Smooth muscle cell (in vitro differentiated cells): ENCODE measurements around the gene BLNK. TPM values are rescaled to one million over a fixed set of nuclear protein-coding genes. Genes with fewer than 3 reads are reported as not detected.

ENCODE experiments used
- DNase-seq: peaks from one replicate; lab custom pipeline; 2025; ENCODE audit not compliant: unreplicated experiment; lab: John Stamatoyannopoulos, UW
- H2AFZ ChIP-seq: fragments of 200-600 bp; sonication (generic); 2 replicates; pipeline ENCODE4 v1.6.0; 2016; ENCODE audit warnings: antibody characterized with exemption, low read depth, mild to moderate bottlenecking
- H3F3A ChIP-seq: fragments of 200-600 bp; sonication (generic); 2 replicates; pipeline ENCODE4 v1.6.0; 2017; ENCODE audit warnings: antibody characterized with exemption, low read depth
- H3K27ac ChIP-seq: fragments of 200-600 bp; sonication (generic); 2 replicates; pipeline ENCODE4 v1.5.1; 2016; ENCODE audit warnings: low read depth, mild to moderate bottlenecking
- H3K27me3 ChIP-seq: fragments of 200-600 bp; sonication (generic); 2 replicates; pipeline ENCODE4 v1.6.1; 2016; ENCODE audit warnings: low read depth, mild to moderate bottlenecking
- H3K36me3 ChIP-seq: fragments of 200-600 bp; sonication (generic); 2 replicates; pipeline ENCODE4 v1.5.1; 2016; ENCODE audit warnings: low read depth
- H3K4me1 ChIP-seq: fragments of 200-600 bp; sonication (generic); 2 replicates; pipeline ENCODE4 v1.5.1; 2016; ENCODE audit warnings: low read depth
- H3K4me2 ChIP-seq: fragments of 200-600 bp; sonication (generic); 2 replicates; pipeline ENCODE4 v1.6.0; 2016; ENCODE audit warnings: mild to moderate bottlenecking
- H3K4me3 ChIP-seq: fragments of 200-600 bp; sonication (generic); 2 replicates; pipeline ENCODE4 v1.5.1; 2016; ENCODE audit warnings: mild to moderate bottlenecking
- H3K79me2 ChIP-seq: fragments of 200-600 bp; sonication (generic); 2 replicates; pipeline ENCODE4 v1.6.0; 2016; ENCODE audit warnings: low read depth, mild to moderate bottlenecking
- H3K9ac ChIP-seq: fragments of 200-600 bp; sonication (generic); 2 replicates; pipeline ENCODE4 v1.6.0; 2016; ENCODE audit warnings: low read depth
- H3K9me3 ChIP-seq: fragments of 200-600 bp; sonication (generic); replicated peaks from 2 replicates; pipeline ENCODE4 v1.5.1; 2016; ENCODE audit warnings: low read depth
- H4K20me1 ChIP-seq: fragments of 200-600 bp; sonication (generic); 2 replicates; pipeline ENCODE4 v1.6.0; 2016; ENCODE audit warnings: low read depth
- CTCF ChIP-seq: fragments of 200-600 bp; sonication (generic); IDR thresholded peaks from 2 replicates; pipeline ENCODE4 v1.5.1; 2017; ENCODE audit warnings: borderline replicate concordance, mild to moderate bottlenecking, antibody characterized with exemption; ENCODE audit not compliant: insufficient read depth, poor library complexity, severe bottlenecking
- WGBS: methylation state at CpG from one replicate; pipeline ENCODE4 v1.1.7; 2016; ENCODE audit warnings: low lambda C conversion rate; 5-methylcytosine and 5-hydroxymethylcytosine counted together
- polyA plus RNA-seq: library from polyadenylated mRNA; unstranded; fragments of >200 nt; fragmentation: Nextera tagmentation; extraction: Ambion mirVana; gene quantifications from 2 replicates; pipeline ENCODE4 v1.2.1, GENCODE V29; 2016
- total RNA-seq: library from RNA; depleted of rRNA; stranded (reverse); fragments of >200 nt; gene quantifications from 2 replicates; pipeline ENCODE4 v1.2.3, GENCODE V29; 2014

The BLNK gene
- total and polyA plus RNA-seq, 2 experiments from 2014 or later = 1.3 to 6.1 TPM

GRCh38 chr10:96235326-96236089 is 35.9 kb downstream of the BLNK start:
- no peaks in the 10 kb centered on the region for H3K36me3 ChIP-seq
- H4K20me1 ChIP-seq = no peaks in the 10 kb centered on the region
- no peak for TF ChIP-seq CTCF
- no peak for DNase-seq
- 87% methylated on average over 8 of the region's 8 CpGs for WGBS
- H3K4me3 ChIP-seq = no peak overlapping the region
- H3F3A ChIP-seq = no peaks in the 10 kb centered on the region
- H3K4me2 ChIP-seq = no peak overlapping the region
- no peak overlapping the region for H3K27ac ChIP-seq
- H2AFZ ChIP-seq = no peak overlapping the region
- H3K4me1 ChIP-seq = no peaks in the 10 kb centered on the region
- no peaks in the 10 kb centered on the region for H3K27me3 ChIP-seq
- H3K9ac ChIP-seq = no peak overlapping the region
- H3K9me3 ChIP-seq = no peaks in the 10 kb centered on the region
- H3K79me2 ChIP-seq = no peaks in the 10 kb centered on the region

- no peaks in the 10 kb centered on the region for H3K36me3 ChIP-seq
- H2AFZ ChIP-seq = no peak overlapping the region
- WGBS = 69% methylated on average over 2 of the region's 2 CpGs
- no peaks in the 10 kb centered on the region for H4K20me1 ChIP-seq
- no peak for TF ChIP-seq CTCF
- no peaks in the 10 kb centered on the region for H3K9me3 ChIP-seq
- H3K4me3 ChIP-seq = no peak overlapping the region
- no peaks in the 10 kb centered on the region for H3F3A ChIP-seq
- no peaks in the 10 kb centered on the region for H3K4me1 ChIP-seq
- H3K4me2 ChIP-seq = no peak overlapping the region
- H3K79me2 ChIP-seq = no peaks in the 10 kb centered on the region
- H3K27ac ChIP-seq = no peak overlapping the region
- no peak for DNase-seq
- no peaks in the 10 kb centered on the region for H3K27me3 ChIP-seq
- H3K9ac ChIP-seq = no peak overlapping the region
Measured at GRCh38 chr10:96233959-96234358, 37.4 kb downstream of the BLNK start.

- DNase-seq = no peak
- H3K4me3 ChIP-seq = no peak overlapping the region
- no peaks in the 10 kb centered on the region for H4K20me1 ChIP-seq
- H3K4me1 ChIP-seq = no peaks in the 10 kb centered on the region
- H3F3A ChIP-seq = no peaks in the 10 kb centered on the region
- H2AFZ ChIP-seq = no peak overlapping the region
- no peak overlapping the region for H3K9ac ChIP-seq
- H3K27ac ChIP-seq = no peak overlapping the region
- no peaks in the 10 kb centered on the region for H3K79me2 ChIP-seq
- no peak for TF ChIP-seq CTCF
- H3K27me3 ChIP-seq = no peaks in the 10 kb centered on the region
- H3K36me3 ChIP-seq = no peaks in the 10 kb centered on the region
- H3K4me2 ChIP-seq = no peak overlapping the region
- WGBS = 93% methylated on average over 6 of the region's 6 CpGs
- no peaks in the 10 kb centered on the region for H3K9me3 ChIP-seq
Measured at GRCh38 chr10:96230527-96230926, 40.8 kb downstream of the BLNK start.

- Histone ChIP-seq H3K9ac (no peak overlapping the region), H3K4me1 (no peaks in the 10 kb centered on the region), H3K36me3 (no peaks in the 10 kb centered on the region), H3K27me3 (no peaks in the 10 kb centered on the region), H2AFZ (no peak overlapping the region), H3K4me2 (no peak overlapping the region), H3K27ac (no peak overlapping the region), H3K4me3 (no peak overlapping the region), H3K79me2 (no peaks in the 10 kb centered on the region), H3K9me3 (no peaks in the 10 kb centered on the region), H4K20me1 (no peaks in the 10 kb centered on the region), H3F3A (no peaks in the 10 kb centered on the region)
- TF ChIP-seq CTCF = peak; percentile 69
- WGBS = 0% methylated on average over 5 of the region's 7 CpGs
- no peak for DNase-seq
Measured at GRCh38 chr10:96229568-96230030, 41.8 kb downstream of the BLNK start.
